Measurements from ENCODE around the gene AGTR1. TPM values are rescaled to one million over a fixed set of nuclear protein-coding genes. Genes with fewer than 3 reads are reported as not detected.

The AGTR1 gene
- total RNA-seq, result 1.0 and 2.5 TPM in 2 replicates

DNA sequence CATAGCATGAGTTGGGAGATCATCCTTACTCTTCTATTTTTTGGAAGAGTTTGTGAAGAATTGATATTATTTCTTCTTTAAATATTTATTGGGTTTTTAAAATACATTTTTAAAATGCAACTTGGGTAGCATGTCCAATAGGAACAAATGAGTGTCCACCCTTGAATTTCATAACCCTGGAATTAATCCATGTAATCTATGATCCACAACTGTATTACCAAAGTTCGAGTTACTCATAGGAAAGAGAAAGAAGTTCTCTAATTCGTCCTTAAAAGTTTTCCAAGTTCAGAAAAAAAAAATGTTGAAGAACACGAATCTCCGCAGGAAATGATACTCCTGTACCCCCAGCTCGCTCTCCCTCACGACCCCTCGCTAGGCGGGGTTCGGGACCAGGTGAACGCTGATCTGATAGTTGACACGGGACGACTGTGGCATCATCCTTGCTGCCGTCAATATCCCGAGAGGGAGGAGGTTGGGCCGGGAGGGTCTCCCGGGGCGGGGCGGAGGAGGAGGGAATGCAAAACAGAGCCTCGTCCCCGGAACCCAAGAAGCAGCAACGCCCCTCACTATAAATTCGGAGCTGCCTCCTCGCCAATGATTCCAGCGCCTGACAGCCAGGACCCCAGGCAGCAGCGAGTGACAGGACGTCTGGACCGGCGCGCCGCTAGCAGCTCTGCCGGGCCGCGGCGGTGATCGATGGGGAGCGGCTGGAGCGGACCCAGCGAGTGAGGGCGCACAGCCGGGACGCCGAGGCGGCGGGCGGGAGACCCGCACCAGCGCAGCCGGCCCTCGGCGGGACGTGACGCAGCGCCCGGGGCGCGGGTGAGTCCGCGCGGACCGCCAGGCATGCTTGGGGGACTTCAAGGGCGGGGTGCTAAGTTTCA lies at the start of gene AGTR1:
Gene AGTR1, plus strand, starts transcription at position 598 of the 884 bp plus-strand sequence. CDS start 43,133 bp downstream, outside the sequence.

Other genes with a start within 250 kb of the AGTR1 start
- gene CPB1, start 129.9 kb downstream of the AGTR1 start, total RNA-seq, result 0.17 TPM in 1 of 2 replicates, not detected in the other
- not detected in 2 replicates for gene CPA3, start 167.4 kb downstream of the AGTR1 start, total RNA-seq

Data from bronchial smooth muscle cell (primary cell).